Natural killer cell (primary cell): ENCODE data around the gene OXSM. TPM values are rescaled to one million over a fixed set of nuclear protein-coding genes. Genes with fewer than 3 reads are reported as not detected.

ENCODE experiments used
- ATAC-seq, 3 donors: fragments of 150-1000 bp in 2 of 3; fragments of 200-7000 bp in 1 of 3; cut with Tn5 transposase; 1 replicate in 1 of 3; 2 replicates in 2 of 3; pipeline ENCODE4 v1.10.0; 2021; ENCODE audit warnings: mild to moderate bottlenecking in 2 of 3, moderate library complexity in 2 of 3
- DNase-seq, 2 donors: peaks; one replicate each; pipeline versions ENCODE4 v3.0.0 to v3.0.0-alpha.2; 2013 to 2021; ENCODE audit warnings: mixed read lengths in 1 of 2
- H3K27ac ChIP-seq: one replicate; pipeline ENCODE4 v1.5.1; 2013; ENCODE audit warnings: mild to moderate bottlenecking, low read length
- H3K27me3 ChIP-seq: one replicate; pipeline ENCODE4 v1.6.1; 2013; ENCODE audit warnings: low read length; ENCODE audit not compliant: control insufficient read depth, insufficient read depth
- H3K36me3 ChIP-seq: one replicate; pipeline ENCODE4 v1.6.1; 2013; ENCODE audit warnings: low read length; ENCODE audit not compliant: control insufficient read depth, insufficient read depth
- H3K4me1 ChIP-seq: one replicate; pipeline ENCODE4 v1.6.1; 2013; ENCODE audit warnings: low read length; ENCODE audit not compliant: control insufficient read depth, insufficient read depth
- H3K4me3 ChIP-seq: one replicate; pipeline ENCODE4 v1.5.1; 2013; ENCODE audit warnings: low read length
- H3K9me3 ChIP-seq: one replicate; pipeline ENCODE4 v1.6.1; 2013; ENCODE audit warnings: low read length; ENCODE audit not compliant: control insufficient read depth, insufficient read depth
- H3K27ac Mint-ChIP-seq, 2 donors: one replicate each; pipeline ENCODE4 v1.8.0; 2022; ENCODE audit warnings: mild to moderate bottlenecking in 2 of 2, mixed read lengths in 2 of 2, moderate library complexity in 1 of 2
- H3K27me3 Mint-ChIP-seq, 2 donors: one replicate each; pipeline ENCODE4 v1.8.0; 2022; ENCODE audit warnings: low read depth in 2 of 2, mixed read lengths in 2 of 2
- H3K36me3 Mint-ChIP-seq: one replicate; pipeline ENCODE4 v1.8.0; 2022; ENCODE audit warnings: mixed read lengths
- H3K4me1 Mint-ChIP-seq, 2 donors: one replicate each; pipeline ENCODE4 v1.8.0; 2022; ENCODE audit warnings: mixed read lengths in 2 of 2
- H3K4me3 Mint-ChIP-seq: one replicate; pipeline ENCODE4 v1.8.0; 2022; ENCODE audit warnings: mild to moderate bottlenecking, moderate library complexity, mixed read lengths
- H3K9me3 Mint-ChIP-seq, 2 donors: one replicate each; pipeline ENCODE4 v1.8.0; 2022; ENCODE audit warnings: mixed read lengths in 2 of 2
- WGBS: methylation state at CpG from one replicate; pipeline ENCODE4 v1.1.7; 2013; ENCODE audit warnings: missing lambda C conversion rate; ENCODE audit not compliant: insufficient coverage; 5-methylcytosine and 5-hydroxymethylcytosine counted together
- intact Hi-C: fragments of 100-400 bp; cut with micrococcal nuclease; formaldehyde crosslinking; loops from one replicate; pipeline ENCODE4 v1.14.2; 2022
- total RNA-seq, 4 donors: library from RNA; stranded (reverse); fragments of 120-200 nt in 1 of 4; gene quantifications; one replicate each; pipeline versions ENCODE4 v1.2.3 to v1.2.4, GENCODE V29; 2013 to 2022
- TF ChIP-seq, protein P1 (sequence below): fragments of 200-600 bp; IDR thresholded peaks from one replicate; pipeline ENCODE4 v1.8.0; 2022; ENCODE audit warnings: antibody characterized with exemption

The OXSM gene
- total RNA-seq, 3 donors from 2014 or later (not counting 1 experiment from before 2014, with no cell fraction given), result 7.3 to 12.2 (median 8.6) TPM

DNA sequence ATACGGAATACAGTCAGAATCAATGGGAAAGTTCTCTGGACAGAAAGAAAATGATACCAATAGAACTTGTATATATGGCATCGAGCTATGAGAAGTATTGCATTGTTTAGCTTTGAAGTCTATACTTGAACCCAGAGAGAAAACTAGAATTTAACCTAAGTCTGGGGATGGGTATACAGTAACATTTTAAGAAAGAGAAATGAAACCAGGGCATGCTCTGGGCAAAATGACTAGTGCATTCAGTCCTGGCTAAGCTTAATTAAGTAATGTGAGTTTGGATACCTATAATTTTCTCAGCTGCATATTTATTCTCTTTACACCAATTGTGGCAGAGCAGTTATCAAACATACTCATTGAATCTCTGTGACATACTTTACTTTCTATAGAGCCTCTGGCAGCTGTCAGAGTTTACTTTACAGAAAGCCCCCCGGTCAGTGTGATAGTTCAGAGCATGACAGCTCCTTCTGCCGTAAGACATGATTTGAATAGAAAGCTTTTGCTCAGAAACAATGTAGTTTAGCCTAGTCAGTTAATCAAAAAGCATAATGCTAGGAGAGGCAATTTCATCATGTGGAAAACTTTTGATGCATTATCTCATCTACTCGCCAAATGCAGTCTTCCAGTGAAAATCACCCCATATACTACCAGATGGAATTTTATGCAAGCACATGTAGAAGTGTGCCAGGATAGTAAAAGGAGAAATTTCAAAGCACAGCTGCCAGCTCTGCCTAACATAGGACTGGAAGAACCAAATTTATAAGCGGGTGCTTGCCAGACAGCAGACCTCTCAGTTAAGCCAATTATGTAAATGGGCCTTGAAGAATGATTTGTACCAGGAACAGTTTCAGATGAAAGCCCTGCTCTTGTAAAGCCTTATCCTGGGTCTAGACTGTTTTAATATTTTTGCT is 40.7 kb downstream of the OXSM start:
- Mint-ChIP-seq H3K27ac (no peak overlapping the region), H3K36me3 (no peaks in the 10 kb centered on the region), H3K9me3 (no peaks in the 10 kb centered on the region), H3K27me3 (peaks cover 6 to 17% of the 10 kb centered on the region in 2 donors), H3K4me3 (no peak overlapping the region), H3K4me1 (peaks cover 0 to 8% of the 10 kb centered on the region in 2 donors)
- Histone ChIP-seq H3K27me3 (peaks cover 2% of the 10 kb centered on the region), H3K27ac (no peak overlapping the region), H3K36me3 (no peaks in the 10 kb centered on the region), H3K4me3 (no peak overlapping the region), H3K9me3 (no peaks in the 10 kb centered on the region), H3K4me1 (no peaks in the 10 kb centered on the region)
- TF ChIP-seq, protein P1, sequence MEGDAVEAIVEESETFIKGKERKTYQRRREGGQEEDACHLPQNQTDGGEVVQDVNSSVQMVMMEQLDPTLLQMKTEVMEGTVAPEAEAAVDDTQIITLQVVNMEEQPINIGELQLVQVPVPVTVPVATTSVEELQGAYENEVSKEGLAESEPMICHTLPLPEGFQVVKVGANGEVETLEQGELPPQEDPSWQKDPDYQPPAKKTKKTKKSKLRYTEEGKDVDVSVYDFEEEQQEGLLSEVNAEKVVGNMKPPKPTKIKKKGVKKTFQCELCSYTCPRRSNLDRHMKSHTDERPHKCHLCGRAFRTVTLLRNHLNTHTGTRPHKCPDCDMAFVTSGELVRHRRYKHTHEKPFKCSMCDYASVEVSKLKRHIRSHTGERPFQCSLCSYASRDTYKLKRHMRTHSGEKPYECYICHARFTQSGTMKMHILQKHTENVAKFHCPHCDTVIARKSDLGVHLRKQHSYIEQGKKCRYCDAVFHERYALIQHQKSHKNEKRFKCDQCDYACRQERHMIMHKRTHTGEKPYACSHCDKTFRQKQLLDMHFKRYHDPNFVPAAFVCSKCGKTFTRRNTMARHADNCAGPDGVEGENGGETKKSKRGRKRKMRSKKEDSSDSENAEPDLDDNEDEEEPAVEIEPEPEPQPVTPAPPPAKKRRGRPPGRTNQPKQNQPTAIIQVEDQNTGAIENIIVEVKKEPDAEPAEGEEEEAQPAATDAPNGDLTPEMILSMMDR, result no peak
- ATAC-seq (no peak), DNase-seq (no peak)
- intact Hi-C loops, result no loop called here
- 93% methylated on average over 5 of the region's 6 CpGs for WGBS

DNA sequence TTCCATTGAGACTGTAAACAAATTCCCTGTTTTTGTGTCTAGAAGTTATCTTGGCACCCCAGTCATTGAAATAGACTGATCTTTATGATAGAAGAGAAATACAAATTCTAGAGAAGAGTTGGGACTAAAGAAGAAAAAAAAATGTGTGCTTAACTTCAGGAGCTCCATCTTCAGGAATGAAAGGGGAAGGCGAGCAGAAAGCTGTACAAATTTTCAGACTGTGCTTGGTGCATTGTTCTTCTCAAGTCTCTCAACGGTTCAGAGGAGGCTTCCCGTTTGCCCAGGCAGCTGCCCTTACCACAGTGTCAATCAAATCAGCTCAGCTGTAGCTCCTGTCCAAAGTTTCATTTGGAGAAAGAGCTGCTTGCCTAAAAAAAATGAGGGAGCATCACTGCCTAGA is 41.7 kb downstream of the OXSM start:
- H3K4me3 Mint-ChIP-seq, result no peak overlapping the region
- Histone ChIP-seq H3K9me3 (no peaks in the 10 kb centered on the region), H3K4me1 (no peaks in the 10 kb centered on the region), H3K27ac (no peak overlapping the region), H3K27me3 (peaks cover 2% of the 10 kb centered on the region), H3K4me3 (no peak overlapping the region), H3K36me3 (no peaks in the 10 kb centered on the region)
- no peaks in the 10 kb centered on the region for H3K36me3 Mint-ChIP-seq
- TF ChIP-seq, protein P1, result no peak
- WGBS, result 12% methylated on average over 3 of the region's 3 CpGs
- DNase-seq (peak in 1 of 2 donors; percentile 10), ATAC-seq (no peak)
- intact Hi-C loops, result no loop called here
- peaks cover 6 to 19% of the 10 kb centered on the region in 2 donors for H3K27me3 Mint-ChIP-seq
- no peaks in the 10 kb centered on the region for H3K9me3 Mint-ChIP-seq
- no peak overlapping the region for H3K27ac Mint-ChIP-seq
- no peaks in the 10 kb centered on the region for H3K4me1 Mint-ChIP-seq

DNA sequence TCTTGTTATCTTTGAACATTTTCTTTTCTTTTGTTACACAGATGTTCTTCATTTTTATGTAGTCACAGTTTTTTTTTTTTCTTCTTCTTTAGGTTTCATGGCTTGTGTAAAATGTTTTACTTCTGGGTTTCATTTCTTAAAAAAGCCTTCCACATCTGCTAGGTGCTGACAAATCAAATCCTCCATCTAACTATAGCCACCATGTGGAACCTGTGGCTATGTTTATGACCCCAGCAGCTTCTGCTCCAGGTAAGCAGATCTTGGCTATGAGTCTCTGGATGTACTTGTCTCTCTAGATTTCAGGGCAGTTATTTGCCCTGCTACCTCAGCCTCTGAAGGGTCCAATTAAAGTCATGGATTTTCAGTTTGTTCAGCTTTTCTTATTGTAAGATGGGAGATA is 44.5 kb downstream of the OXSM start:
- H3K4me1 Mint-ChIP-seq, result no peaks in the 10 kb centered on the region
- Histone ChIP-seq H3K27ac (no peak overlapping the region), H3K27me3 (peaks cover 2% of the 10 kb centered on the region), H3K9me3 (no peaks in the 10 kb centered on the region), H3K4me1 (no peaks in the 10 kb centered on the region), H3K4me3 (no peak overlapping the region), H3K36me3 (no peaks in the 10 kb centered on the region)
- no peak for DNase-seq
- no peaks in the 10 kb centered on the region for H3K9me3 Mint-ChIP-seq
- H3K36me3 Mint-ChIP-seq, result no peaks in the 10 kb centered on the region
- H3K4me3 Mint-ChIP-seq, result no peak overlapping the region
- no peak overlapping the region for H3K27ac Mint-ChIP-seq
- H3K27me3 Mint-ChIP-seq, result peaks cover 6 to 9% of the 10 kb centered on the region in 2 donors
- intact Hi-C loops, result no loop called here
- no peak for ATAC-seq
- TF ChIP-seq, protein P1, result no peak
